Endothelial cell of umbilical vein (primary cell): ENCODE results near the gene TMC6. TPM values are rescaled to one million over a fixed set of nuclear protein-coding genes. Genes with fewer than 3 reads are reported as not detected.

Experiments used
- BruUV-seq: library from RNA; stranded (reverse); fragments of 400-500 nt; replicated peaks from 2 replicates; lab custom pipeline; 2021; lab: Mats Ljungman, UMichigan
- CTCF ChIA-PET: fragments of 300-600, 350-600 bp; sonication (Branson Sonifier 250); formaldehyde crosslinking; loops from one replicate; lab custom pipeline; 2021; ENCODE audit warnings: antibody characterized with exemption, inconsistent platforms; lab: Charles Lee
- POLR2A ChIA-PET: fragments of 300-600, 350-600 bp; sonication (Branson Sonifier 250); formaldehyde crosslinking; loops from one replicate; lab custom pipeline; 2021; ENCODE audit warnings: antibody characterized with exemption, inconsistent platforms; lab: Charles Lee
- DNase-seq: peaks from one replicate; pipeline ENCODE4 v3.0.0-alpha.2; 2011; ENCODE audit warnings: low read depth, low spot score
- FAIRE-seq: peaks from 2 replicates; lab custom pipeline; 2011; peaks lifted over from hg19 to GRCh38; lab: Jason Lieb, UNC
- H2AFZ ChIP-seq: 2 replicates; pipeline ENCODE4 v1.6.0; 2012; ENCODE audit warnings: low read depth, low read length, control low read depth, inconsistent platforms
- H3K27ac ChIP-seq: 2 replicates; pipeline ENCODE4 v1.5.1; 2011; ENCODE audit warnings: low read depth, mild to moderate bottlenecking, control low read depth, low read length, moderate library complexity; ENCODE audit not compliant: insufficient read depth
- H3K27me3 ChIP-seq, 2 experiments: 2 replicates each; pipeline versions ENCODE4 v1.6.0 to v1.6.1; 2011; ENCODE audit warnings: low read length in 2 of 2, mixed read lengths in 1 of 2; ENCODE audit not compliant: control insufficient read depth in 2 of 2, insufficient read depth in 2 of 2
- H3K36me3 ChIP-seq, 2 experiments: 2 replicates in 1 of 2; 3 replicates in 1 of 2; pipeline ENCODE4 v1.5.1; 2011; ENCODE audit warnings: low read length in 2 of 2, mild to moderate bottlenecking in 1 of 2, moderate library complexity in 1 of 2; ENCODE audit not compliant: control insufficient read depth in 2 of 2, insufficient read depth in 2 of 2; ENCODE audit errors: extremely low read depth in 1 of 2
- H3K4me1 ChIP-seq: 3 replicates; pipeline ENCODE4 v1.5.1; 2011; ENCODE audit warnings: mild to moderate bottlenecking, low read length; ENCODE audit not compliant: control insufficient read depth, insufficient read depth; ENCODE audit errors: extremely low read depth
- H3K4me2 ChIP-seq: 2 replicates; pipeline ENCODE4 v1.6.1; 2011; ENCODE audit warnings: low read length, control low read depth, mixed read lengths; ENCODE audit not compliant: insufficient read depth
- H3K4me3 ChIP-seq, 3 experiments: fragments of 200-600 bp in 1 of 3; sonication (generic), shearing (Covaris generic) in 1 of 3; replicated peaks in 1 of 3; 2 replicates each; pipeline ENCODE4 v1.5.1; 2011 to 2016; ENCODE audit warnings: control low read depth in 3 of 3, low read length in 3 of 3, mild to moderate bottlenecking in 2 of 3, inconsistent platforms in 1 of 3, low read depth in 1 of 3, moderate library complexity in 1 of 3; ENCODE audit not compliant: insufficient read depth in 1 of 3
- H3K79me2 ChIP-seq: 2 replicates; pipeline ENCODE4 v1.6.0; 2012; ENCODE audit warnings: low read length, inconsistent platforms; ENCODE audit not compliant: control insufficient read depth, insufficient read depth
- H3K9ac ChIP-seq: replicated peaks from 2 replicates; pipeline ENCODE3; 2011; ENCODE audit warnings: low read length, control low read depth; ENCODE audit not compliant: insufficient read depth; ENCODE audit errors: extremely low read depth
- H3K9me1 ChIP-seq: replicated peaks from 3 replicates; pipeline ENCODE4 v1.6.0; 2011; ENCODE audit warnings: mild to moderate bottlenecking, low read length; ENCODE audit not compliant: control insufficient read depth, insufficient read depth; ENCODE audit errors: extremely low read depth
- H3K9me3 ChIP-seq: replicated peaks from 2 replicates; pipeline ENCODE4 v1.5.1; 2012; ENCODE audit warnings: low read length, inconsistent platforms; ENCODE audit not compliant: control insufficient read depth, insufficient read depth
- H4K20me1 ChIP-seq: replicated peaks from 2 replicates; pipeline ENCODE3; 2011; ENCODE audit warnings: mild to moderate bottlenecking, low read length; ENCODE audit not compliant: control insufficient read depth, insufficient read depth; ENCODE audit errors: extremely low read depth
- EZH2 ChIP-seq: IDR thresholded peaks from 2 replicates; pipeline ENCODE4 v1.6.1; 2012; ENCODE audit warnings: borderline replicate concordance, low read depth, mild to moderate bottlenecking, moderate library complexity, low read length, inconsistent platforms; ENCODE audit not compliant: severe bottlenecking
- FOS ChIP-seq: IDR thresholded peaks from 2 replicates; pipeline ENCODE4 v1.6.1; 2011; ENCODE audit warnings: mild to moderate bottlenecking, low read length, moderate library complexity, borderline replicate concordance; ENCODE audit not compliant: insufficient read depth
- GATA2 ChIP-seq: IDR thresholded peaks from 2 replicates; pipeline ENCODE4 v1.7.0; 2011; ENCODE audit warnings: low read depth, mild to moderate bottlenecking, moderate library complexity, mixed read lengths, low read length; ENCODE audit not compliant: insufficient read length, insufficient read depth
- JUN ChIP-seq: IDR thresholded peaks from 2 replicates; pipeline ENCODE4 v1.6.1; 2011; ENCODE audit warnings: borderline replicate concordance, low read depth; ENCODE audit not compliant: insufficient read length, insufficient read depth
- MYC ChIP-seq: IDR thresholded peaks from one replicate; pipeline ENCODE4 v1.6.1; 2011; ENCODE audit warnings: mild to moderate bottlenecking, low read depth, low read length
- POLR2A ChIP-seq: IDR thresholded peaks from 2 replicates; pipeline ENCODE4 v1.6.1; 2012; ENCODE audit warnings: low read depth, mild to moderate bottlenecking, control low read depth, low read length
- POLR2AphosphoS5 ChIP-seq: IDR thresholded peaks from 2 replicates; pipeline ENCODE4 v1.6.1; 2012; ENCODE audit warnings: low read depth, mild to moderate bottlenecking, control low read depth, low read length, moderate library complexity; ENCODE audit not compliant: insufficient read depth
- dilution Hi-C: fragments of 300-500 bp; cut with MboI; formaldehyde crosslinking; loops from one replicate; pipeline ENCODE4 v1.15.0; 2019; ENCODE audit warnings: low sequenced_read_pairs; ENCODE audit not compliant: extremely low pct_ligation_motif_present
- intact Hi-C: fragments of 100-400 bp; cut with micrococcal nuclease; formaldehyde crosslinking; loops from one replicate; pipeline ENCODE4 v1.10.0; 2022
- polyA plus RNA-seq, 4 experiments: library from polyadenylated mRNA; depleted of rRNA in 3 of 4; stranded (reverse) in 3 of 4; unstranded in 1 of 4; fragments of >200 nt; gene quantifications; 2 replicates each; pipeline versions ENCODE4 v1.2.1 to v1.2.3, GENCODE V29; 2011 to 2012; ENCODE audit warnings: missing spikeins in 1 of 4
- total RNA-seq: library from RNA; stranded (reverse); gene quantifications from 2 replicates; pipeline ENCODE4 v1.2.3, GENCODE V29; 2021
- TF ChIP-seq, protein P1 (sequence below), 2 donors: IDR thresholded peaks; 1 replicate in 1 of 2; 2 replicates in 1 of 2; pipeline ENCODE4 v1.5.1; 2011; ENCODE audit warnings: low read length in 2 of 2, mild to moderate bottlenecking in 2 of 2, moderate library complexity in 2 of 2, control low read depth in 1 of 2, inconsistent platforms in 1 of 2, low read depth in 1 of 2; ENCODE audit not compliant: insufficient read depth in 1 of 2; ENCODE audit errors: extremely low read depth in 1 of 2

TMC6 gene
- total and polyA plus RNA-seq, 2 donors (not counting 3 experiments of a cell fraction or from before 2014, with no cell fraction given): 23.2 to 72.4 TPM

DNA sequence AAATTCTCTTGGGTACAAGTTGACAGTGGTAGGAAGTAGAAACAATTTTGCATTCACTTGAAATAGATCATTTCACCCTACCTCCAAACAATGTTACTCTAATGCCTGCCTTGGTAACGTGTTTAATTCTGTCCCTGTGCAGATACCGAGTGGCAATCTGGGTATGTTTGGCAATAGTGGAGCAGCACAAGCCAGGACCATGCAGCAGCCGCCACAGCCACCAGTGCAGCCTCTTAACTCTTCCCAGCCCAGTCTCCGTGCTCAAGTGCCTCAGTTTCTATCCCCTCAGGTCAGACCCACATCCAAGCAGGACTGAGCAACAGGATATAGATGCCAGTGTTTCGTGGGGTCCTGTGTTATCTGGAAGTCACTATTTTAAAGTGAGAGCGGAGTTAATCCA is 49.3 kb downstream of the TMC6 start:
- Histone ChIP-seq H3K4me1 (no peaks in the 10 kb centered on the region), H3K9ac (no peak overlapping the region), H3K4me2 (no peak overlapping the region), H3K27ac (no peak overlapping the region), H4K20me1 (no peaks in the 10 kb centered on the region), H3K9me1 (no peaks in the 10 kb centered on the region), H3K9me3 (no peaks in the 10 kb centered on the region), H3K36me3 (peaks cover 9 to 23% of the 10 kb centered on the region in 2 experiments), H3K27me3 (no peaks in the 10 kb centered on the region), H3K4me3 (no peak overlapping the region), H2AFZ (no peak overlapping the region), H3K79me2 (no peaks in the 10 kb centered on the region)
- FAIRE-seq (no peak), DNase-seq (no peak)
- TF ChIP-seq POLR2AphosphoS5 (no peak), EZH2 (no peak)
- ChIA-PET CTCF (no interaction called here), POLR2A (no interaction called here)
- intact Hi-C loops (no loop called here), dilution Hi-C loops (no loop called here)
- no TSS peak for BruUV-seq

DNA sequence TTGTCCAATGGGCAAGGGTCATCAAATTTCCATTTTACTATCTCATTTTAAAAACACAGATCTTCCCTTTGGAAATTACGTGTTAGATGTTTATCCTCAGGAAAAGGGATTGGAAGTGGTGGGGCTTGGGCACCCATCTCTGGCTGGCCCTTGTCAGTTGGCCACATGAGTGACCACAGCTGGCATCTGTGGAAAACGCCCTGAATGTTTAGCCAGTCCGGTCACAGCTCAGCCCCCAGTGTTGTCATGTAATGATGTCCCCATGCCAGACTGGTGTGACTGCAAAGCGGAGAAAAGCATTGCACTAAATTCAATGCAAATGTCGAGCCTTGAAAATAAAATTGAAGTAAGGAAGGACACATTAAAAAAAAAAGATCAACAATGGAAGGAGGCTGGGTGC is 53.0 kb downstream of the TMC6 start:
- Histone ChIP-seq H3K27me3 (no peaks in the 10 kb centered on the region), H3K4me2 (no peak overlapping the region), H3K4me3 (no peak overlapping the region), H3K9ac (no peak overlapping the region), H3K27ac (no peak overlapping the region), H2AFZ (no peak overlapping the region), H3K79me2 (no peaks in the 10 kb centered on the region), H3K9me3 (no peaks in the 10 kb centered on the region), H3K36me3 (peaks cover 11 to 35% of the 10 kb centered on the region in 2 experiments), H4K20me1 (no peaks in the 10 kb centered on the region), H3K9me1 (no peaks in the 10 kb centered on the region), H3K4me1 (no peaks in the 10 kb centered on the region)
- TF ChIP-seq JUN (no peak), EZH2 (no peak), POLR2AphosphoS5 (no peak), FOS (no peak), POLR2A (no peak), GATA2 (no peak), MYC (no peak)
- TF ChIP-seq, protein P1, sequence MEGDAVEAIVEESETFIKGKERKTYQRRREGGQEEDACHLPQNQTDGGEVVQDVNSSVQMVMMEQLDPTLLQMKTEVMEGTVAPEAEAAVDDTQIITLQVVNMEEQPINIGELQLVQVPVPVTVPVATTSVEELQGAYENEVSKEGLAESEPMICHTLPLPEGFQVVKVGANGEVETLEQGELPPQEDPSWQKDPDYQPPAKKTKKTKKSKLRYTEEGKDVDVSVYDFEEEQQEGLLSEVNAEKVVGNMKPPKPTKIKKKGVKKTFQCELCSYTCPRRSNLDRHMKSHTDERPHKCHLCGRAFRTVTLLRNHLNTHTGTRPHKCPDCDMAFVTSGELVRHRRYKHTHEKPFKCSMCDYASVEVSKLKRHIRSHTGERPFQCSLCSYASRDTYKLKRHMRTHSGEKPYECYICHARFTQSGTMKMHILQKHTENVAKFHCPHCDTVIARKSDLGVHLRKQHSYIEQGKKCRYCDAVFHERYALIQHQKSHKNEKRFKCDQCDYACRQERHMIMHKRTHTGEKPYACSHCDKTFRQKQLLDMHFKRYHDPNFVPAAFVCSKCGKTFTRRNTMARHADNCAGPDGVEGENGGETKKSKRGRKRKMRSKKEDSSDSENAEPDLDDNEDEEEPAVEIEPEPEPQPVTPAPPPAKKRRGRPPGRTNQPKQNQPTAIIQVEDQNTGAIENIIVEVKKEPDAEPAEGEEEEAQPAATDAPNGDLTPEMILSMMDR (IDR thresholded peaks at IDR 0.05; ENCODE audit: extremely low read depth in 1 of 2, insufficient read depth in 1 of 2, low read depth in 1 of 2, low read length in 2 of 2): no peak
- CTCF ChIA-PET: interaction anchor here (0.9 kb wide), 1 partner anchor 9 kb away, joined by 3 read pairs; no protein-coding TSS in a partner anchor
- BruUV-seq: no TSS peak
- FAIRE-seq (peak; percentile 37), DNase-seq (no peak)
- intact Hi-C loops: no loop called here
- dilution Hi-C loops: no loop called here
- POLR2A ChIA-PET: no interaction called here
